Measurements from ENCODE around the gene RPRD1A. TPM values are rescaled to one million over a fixed set of nuclear protein-coding genes. Genes with fewer than 3 reads are reported as not detected.

Gene RPRD1A
- total RNA-seq, 2 experiments from 2014 or later, result 27.9 to 32.1 TPM

DNA sequence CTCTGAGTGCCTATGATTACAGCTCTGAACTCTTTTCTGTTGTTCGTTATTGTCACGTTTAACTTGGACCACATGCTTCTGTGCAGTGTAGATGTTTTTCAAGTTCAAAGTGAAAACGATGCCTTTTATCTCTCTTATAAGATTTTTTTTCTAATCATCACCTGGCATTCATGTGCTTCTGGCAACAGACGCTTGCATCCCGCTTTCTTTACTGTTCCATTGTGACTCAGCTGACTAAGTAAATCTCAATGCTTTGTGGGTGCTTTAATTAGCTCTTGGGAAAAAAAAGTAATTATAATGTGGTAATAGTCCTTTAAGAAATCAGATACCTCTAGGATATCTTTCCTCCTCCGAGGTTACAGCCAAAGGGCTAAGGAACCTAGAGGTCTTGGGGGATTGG lies 126.1 kb downstream of the RPRD1A start:
- no peaks in the 10 kb centered on the region for H3K9me3 Mint-ChIP-seq (ENCODE audit: low read depth)
- H3K36me3 Mint-ChIP-seq (ENCODE audit: low read depth), result no peaks in the 10 kb centered on the region
- H3K27me3 Mint-ChIP-seq, result peaks cover 5% of the 10 kb centered on the region
- intact Hi-C loops (cut with DNase I, micrococcal nuclease), result no loop called here
- ATAC-seq (no peak), DNase-seq (no peak)
- ChIA-PET POLR2A (no interaction called here), CTCF (interaction anchor here (0.8 to 2.1 kb wide), 4 partner anchors 10 to 343 kb away, joined by 3 to 14 read pairs (median 4); no protein-coding TSS in a partner anchor)
- H3K4me1 Mint-ChIP-seq, result no peaks in the 10 kb centered on the region
- no peak overlapping the region for H3K27ac Mint-ChIP-seq
- no peak overlapping the region for H3K4me3 Mint-ChIP-seq

Other genes with a start within 250 kb of the RPRD1A start
- 10 to 100 TPM; 23.9 to 28.6 TPM for gene SLC39A6, start 61.8 kb upstream of the RPRD1A start, total RNA-seq
- 100 to 1,000 TPM in 1 of 2 experiments, 10 to 100 TPM in 1; 76.5 to 114 TPM for gene ELP2, start 62.3 kb upstream of the RPRD1A start, total RNA-seq
- under 1 TPM; 0.07 to 0.11 TPM for gene MOCOS, start 119.9 kb upstream of the RPRD1A start, total RNA-seq
- not detected for gene FHOD3, start 230.2 kb upstream of the RPRD1A start, total RNA-seq